Sigmoid colon (tissue), 7 donors: ENCODE measurements around the gene CRACR2B. TPM values are rescaled to one million over a fixed set of nuclear protein-coding genes. Genes with fewer than 3 reads are reported as not detected.

ENCODE experiments used
- DNase-seq: peaks from one replicate; pipeline ENCODE4 v3.0.0-alpha.2; 2019
- H3K27ac ChIP-seq, 4 donors: fragments of 200-600 bp; sonication (generic); one replicate each; pipeline ENCODE4 v1.5.1; 2016 to 2019; ENCODE audit warnings: mild to moderate bottlenecking in 1 of 4
- H3K27me3 ChIP-seq, 3 donors: fragments of 200-600 bp; sonication (generic); one replicate each; pipeline ENCODE4 v1.5.1; 2019; ENCODE audit warnings: mild to moderate bottlenecking in 1 of 3
- H3K36me3 ChIP-seq, 4 donors: fragments of 200-600 bp; sonication (generic); one replicate each; pipeline ENCODE4 v1.5.1; 2016 to 2019
- H3K4me1 ChIP-seq, 4 donors: fragments of 200-600 bp; sonication (generic); one replicate each; pipeline ENCODE4 v1.5.1; 2017 to 2019
- H3K4me3 ChIP-seq, 4 donors: fragments of 200-600 bp; sonication (generic); one replicate each; pipeline ENCODE4 v1.5.1; 2017 to 2019; ENCODE audit warnings: mild to moderate bottlenecking in 2 of 4, moderate library complexity in 1 of 4
- H3K9me3 ChIP-seq, 4 donors: fragments of 200-600 bp in 3 of 4; sonication (generic) in 3 of 4; one replicate each; pipeline versions ENCODE4 v1.5.1 to v1.6.1; 2013 to 2019
- EP300 ChIP-seq, 4 donors: sonication (generic); formaldehyde crosslinking; IDR thresholded peaks; one replicate each; pipeline ENCODE4 v1.6.1; 2017; ENCODE audit warnings: antibody characterized with exemption in 4 of 4
- POLR2A ChIP-seq, 2 donors: fragments of 450-650 bp; IDR thresholded peaks; one replicate each; pipeline ENCODE4 v1.6.1; 2016; ENCODE audit warnings: antibody characterized with exemption in 2 of 2, mild to moderate bottlenecking in 2 of 2, moderate library complexity in 2 of 2
- POLR2AphosphoS5 ChIP-seq, 4 donors: sonication (generic); formaldehyde crosslinking; IDR thresholded peaks; one replicate each; pipeline ENCODE4 v1.6.1; 2017; ENCODE audit warnings: antibody characterized with exemption in 4 of 4
- whole genome bisulfite sequencing, 2 donors: extraction: QIAGEN DNeasy Blood & Tissue Kit; methylation state at CpG; one replicate each; pipeline ENCODE4 v1.1.7; 2013; 5-methylcytosine and 5-hydroxymethylcytosine counted together
- intact Hi-C: fragments of 100-400 bp; cut with DNase I; formaldehyde crosslinking; loops from one replicate; pipeline ENCODE4 v1.15.1; 2023
- polyA plus RNA-seq, 3 donors: library from polyadenylated mRNA; stranded (reverse); fragments of 200-250 nt; gene quantifications; one replicate each; pipeline ENCODE4 v1.2.3, GENCODE V29; 2013
- total RNA-seq, 4 donors: library from RNA; depleted of rRNA; stranded (reverse); fragments of >200 nt; gene quantifications; one replicate each; pipeline ENCODE4 v1.1.0, GENCODE V29; 2016
- TF ChIP-seq, protein P1 (sequence below), 4 experiments: fragments of 450-650 bp in 3 of 4; fragments of 200-600 bp in 1 of 4; IDR thresholded peaks; one replicate each; pipeline ENCODE4 v1.5.1; 2016 to 2019; ENCODE audit warnings: antibody characterized with exemption in 4 of 4, mild to moderate bottlenecking in 3 of 4, moderate library complexity in 2 of 4
- donor health status: healthy with polysubstance abuse.
- donor health status: Bipolar disorder and iron deficiency.
- donor health status: healthy.

The CRACR2B gene
- total and polyA plus RNA-seq, 7 donors: 1.5 to 149 (median 9.5) TPM

DNA sequence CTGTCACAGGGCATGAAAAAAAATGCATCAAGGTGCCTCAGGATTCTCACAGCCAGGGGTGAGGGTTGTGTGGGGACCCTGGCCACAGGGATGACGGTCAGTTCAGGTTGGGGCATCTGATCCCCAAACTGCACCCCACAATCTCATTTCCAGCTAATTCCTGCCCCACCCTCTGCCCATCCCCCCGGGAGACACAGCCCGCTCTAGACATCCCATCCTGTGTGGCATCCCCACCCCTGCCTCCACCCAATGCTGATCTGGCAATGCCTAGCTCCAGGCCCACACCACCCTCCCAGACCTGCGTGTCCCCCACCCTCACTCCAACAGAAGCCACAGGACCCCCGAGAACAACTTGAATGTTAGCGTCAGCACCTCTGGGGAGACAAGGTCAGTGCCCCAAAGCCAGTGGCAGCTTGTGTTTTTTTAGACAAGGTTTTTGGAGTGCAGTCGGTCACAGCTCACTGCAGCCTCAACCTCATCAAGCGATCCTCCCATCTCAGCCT, 40.2 kb downstream of the CRACR2B start:
- no peak for DNase-seq
- no peaks in the 10 kb centered on the region for H3K4me1 ChIP-seq
- intact Hi-C loops: no loop called here
- H3K9me3 ChIP-seq: no peaks in the 10 kb centered on the region
- no peaks in the 10 kb centered on the region for H3K27me3 ChIP-seq
- H3K27ac ChIP-seq: no peak overlapping the region
- no peak for TF ChIP-seq EP300 (IDR thresholded peaks at IDR 0.05)
- TF ChIP-seq, protein P1, sequence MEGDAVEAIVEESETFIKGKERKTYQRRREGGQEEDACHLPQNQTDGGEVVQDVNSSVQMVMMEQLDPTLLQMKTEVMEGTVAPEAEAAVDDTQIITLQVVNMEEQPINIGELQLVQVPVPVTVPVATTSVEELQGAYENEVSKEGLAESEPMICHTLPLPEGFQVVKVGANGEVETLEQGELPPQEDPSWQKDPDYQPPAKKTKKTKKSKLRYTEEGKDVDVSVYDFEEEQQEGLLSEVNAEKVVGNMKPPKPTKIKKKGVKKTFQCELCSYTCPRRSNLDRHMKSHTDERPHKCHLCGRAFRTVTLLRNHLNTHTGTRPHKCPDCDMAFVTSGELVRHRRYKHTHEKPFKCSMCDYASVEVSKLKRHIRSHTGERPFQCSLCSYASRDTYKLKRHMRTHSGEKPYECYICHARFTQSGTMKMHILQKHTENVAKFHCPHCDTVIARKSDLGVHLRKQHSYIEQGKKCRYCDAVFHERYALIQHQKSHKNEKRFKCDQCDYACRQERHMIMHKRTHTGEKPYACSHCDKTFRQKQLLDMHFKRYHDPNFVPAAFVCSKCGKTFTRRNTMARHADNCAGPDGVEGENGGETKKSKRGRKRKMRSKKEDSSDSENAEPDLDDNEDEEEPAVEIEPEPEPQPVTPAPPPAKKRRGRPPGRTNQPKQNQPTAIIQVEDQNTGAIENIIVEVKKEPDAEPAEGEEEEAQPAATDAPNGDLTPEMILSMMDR (IDR thresholded peaks at IDR 0.05): no peak
- TF ChIP-seq POLR2A (IDR thresholded peaks at IDR 0.05): no peak
- no peak for TF ChIP-seq POLR2AphosphoS5 (IDR thresholded peaks at IDR 0.05)
- peaks cover 0 to 49% (median 12%) of the 10 kb centered on the region in 4 donors for H3K36me3 ChIP-seq
- no peak overlapping the region for H3K4me3 ChIP-seq
- 90 to 91% methylated on average over 8 of the region's 8 CpGs for WGBS, 2 donors

DNA sequence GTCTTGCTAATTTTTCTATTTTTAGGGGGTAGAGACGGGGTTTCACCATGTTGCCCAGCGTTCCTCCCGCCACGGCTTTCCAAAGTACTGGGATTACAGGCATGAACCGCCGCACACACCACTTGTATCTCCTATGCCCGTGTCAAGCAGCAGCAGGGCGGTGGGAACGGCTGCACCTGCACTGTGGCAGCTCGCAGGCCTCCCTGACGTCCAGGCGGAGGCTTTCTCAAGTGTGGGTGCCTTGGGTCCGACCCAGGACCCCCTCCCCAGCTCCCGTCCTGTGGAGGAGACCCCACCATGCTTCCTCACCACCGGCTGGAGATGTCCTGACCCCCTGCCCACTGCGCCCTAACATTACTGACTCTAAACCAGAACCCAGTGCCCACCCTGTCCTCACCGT, 40.7 kb downstream of the CRACR2B start:
- H3K4me1 ChIP-seq: no peaks in the 10 kb centered on the region
- no peak overlapping the region for H3K4me3 ChIP-seq
- H3K9me3 ChIP-seq: no peaks in the 10 kb centered on the region
- DNase-seq: no peak
- H3K27ac ChIP-seq: no peak overlapping the region
- H3K36me3 ChIP-seq: peaks cover 0 to 46% (median 12%) of the 10 kb centered on the region in 4 donors
- intact Hi-C loops: no loop called here
- TF ChIP-seq POLR2AphosphoS5 (IDR thresholded peaks at IDR 0.05) (no peak), POLR2A (IDR thresholded peaks at IDR 0.05) (no peak), EP300 (IDR thresholded peaks at IDR 0.05) (no peak)
- TF ChIP-seq, protein P1 (IDR thresholded peaks at IDR 0.05): no peak
- no peaks in the 10 kb centered on the region for H3K27me3 ChIP-seq
- WGBS, 2 donors: 93% methylated on average over 17 of the region's 17 CpGs

DNA sequence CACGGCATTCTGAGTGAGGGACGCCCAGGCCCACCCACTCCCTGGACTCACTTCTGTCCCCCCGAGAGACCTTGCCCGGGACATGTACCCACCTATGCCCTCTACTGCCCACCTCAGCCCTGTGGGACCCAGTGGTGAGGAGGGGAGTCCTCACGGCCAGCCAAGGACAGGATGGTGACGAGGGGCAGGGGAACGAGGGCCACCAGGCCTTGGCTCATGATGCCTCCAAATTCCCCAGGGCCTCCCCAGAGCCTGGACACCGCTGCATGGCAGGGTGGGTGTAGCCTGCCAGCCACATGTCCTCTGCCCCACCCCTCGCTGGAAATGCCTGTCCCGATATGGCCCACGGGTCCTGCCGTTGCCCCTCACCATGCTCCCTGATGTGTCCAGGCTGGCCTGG, 41.1 kb downstream of the CRACR2B start:
- no peak for DNase-seq
- 89 to 94% methylated on average over 12 of the region's 12 CpGs for whole genome bisulfite sequencing, 2 donors
- TF ChIP-seq, protein P1 (IDR thresholded peaks at IDR 0.05): no peak
- peak in 1 of 4 donors; percentile 13 for TF ChIP-seq POLR2AphosphoS5 (IDR thresholded peaks at IDR 0.05)
- Histone ChIP-seq H3K27me3 (no peaks in the 10 kb centered on the region), H3K36me3 (peaks cover 0 to 42% (median 12%) of the 10 kb centered on the region in 4 donors), H3K4me3 (no peak overlapping the region), H3K9me3 (no peaks in the 10 kb centered on the region), H3K27ac (no peak overlapping the region), H3K4me1 (no peaks in the 10 kb centered on the region)
- intact Hi-C loops: no loop called here

DNA sequence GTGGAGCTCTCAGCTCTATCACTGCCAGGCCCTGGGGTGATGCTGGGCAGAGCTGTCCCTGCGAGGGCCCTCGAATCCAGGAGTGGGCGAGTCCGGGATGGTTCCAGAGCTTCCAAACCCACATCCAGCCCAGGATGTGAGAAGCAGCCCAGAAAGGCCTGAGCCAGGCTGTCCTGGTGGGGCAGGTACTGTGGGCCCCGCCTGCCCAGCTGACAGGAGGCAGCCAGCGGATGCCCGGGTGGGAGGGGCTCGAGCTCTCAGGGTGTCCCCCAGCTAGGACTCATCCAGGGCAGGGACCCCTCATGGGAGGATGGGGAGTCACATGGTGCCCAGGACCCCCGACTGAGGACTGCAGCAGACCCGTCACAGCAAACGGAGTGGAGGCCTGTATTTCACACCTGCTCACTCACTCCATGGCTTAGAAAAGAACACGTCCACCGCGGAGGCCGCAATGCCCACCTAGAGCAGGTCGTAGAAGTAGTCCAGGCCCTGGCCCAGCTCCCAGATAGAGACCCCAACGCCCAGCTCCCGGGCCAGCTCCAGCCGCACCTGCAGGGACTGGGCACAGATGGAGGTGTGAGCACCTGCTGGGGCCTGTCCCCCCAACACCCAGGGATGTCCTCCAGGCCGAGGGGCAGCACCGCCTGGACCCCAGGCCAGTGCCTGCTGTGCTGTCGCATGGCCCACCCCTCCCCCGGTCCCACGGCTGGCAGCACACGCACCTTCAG, 41.8 kb downstream of the CRACR2B start:
- intact Hi-C loops: no loop called here
- H3K36me3 ChIP-seq: peaks cover 0 to 36% (median 10%) of the 10 kb centered on the region in 4 donors
- DNase-seq: no peak
- WGBS, 2 donors: 91 to 92% methylated on average over 25 of the region's 25 CpGs
- TF ChIP-seq POLR2A (IDR thresholded peaks at IDR 0.05): no peak
- no peak for TF ChIP-seq POLR2AphosphoS5 (IDR thresholded peaks at IDR 0.05)
- TF ChIP-seq, protein P1 (IDR thresholded peaks at IDR 0.05): no peak
- TF ChIP-seq EP300 (IDR thresholded peaks at IDR 0.05): no peak
- no peaks in the 10 kb centered on the region for H3K4me1 ChIP-seq
- no peak overlapping the region for H3K27ac ChIP-seq
- no peaks in the 10 kb centered on the region for H3K27me3 ChIP-seq
- no peak overlapping the region for H3K4me3 ChIP-seq
- no peaks in the 10 kb centered on the region for H3K9me3 ChIP-seq

DNA sequence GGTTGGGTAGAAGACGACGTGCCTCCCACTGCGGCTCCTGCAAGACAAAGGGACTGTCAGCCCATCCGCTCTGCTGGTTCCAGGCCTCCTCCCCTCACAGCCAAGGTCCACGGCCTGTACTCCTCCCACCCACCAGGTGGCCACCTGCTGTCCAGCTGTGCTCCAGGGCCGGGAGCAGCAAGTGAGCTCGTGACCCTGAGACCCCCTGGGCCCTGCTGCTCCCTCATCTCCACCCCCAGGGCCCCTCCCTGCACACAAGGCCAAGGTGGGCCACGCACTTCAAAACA, 42.4 kb downstream of the CRACR2B start:
- H3K4me1 ChIP-seq: no peaks in the 10 kb centered on the region
- WGBS, 2 donors: 83 to 84% methylated on average over 8 of the region's 8 CpGs
- no peaks in the 10 kb centered on the region for H3K9me3 ChIP-seq
- DNase-seq: no peak
- peaks cover 0 to 31% (median 8%) of the 10 kb centered on the region in 4 donors for H3K36me3 ChIP-seq
- H3K4me3 ChIP-seq: no peak overlapping the region
- H3K27me3 ChIP-seq: no peaks in the 10 kb centered on the region
- H3K27ac ChIP-seq: no peak overlapping the region
- TF ChIP-seq POLR2A (IDR thresholded peaks at IDR 0.05) (no peak), EP300 (IDR thresholded peaks at IDR 0.05) (no peak), POLR2AphosphoS5 (IDR thresholded peaks at IDR 0.05) (no peak)
- TF ChIP-seq, protein P1 (IDR thresholded peaks at IDR 0.05): no peak
- intact Hi-C loops: no loop called here
